Vagina (tissue), 2 donors: ENCODE data around the gene CUL9. TPM values are rescaled to one million over a fixed set of nuclear protein-coding genes. Genes with fewer than 3 reads are reported as not detected.

Experiments used
- DNase-seq, 2 donors: peaks; one replicate each; pipeline ENCODE4 v3.0.0-alpha.2; 2017; ENCODE audit errors: extremely low spot score in 2 of 2
- H3K27ac ChIP-seq: fragments of 200-600 bp; sonication (generic); one replicate; pipeline ENCODE4 v1.5.1; 2019
- H3K27me3 ChIP-seq: fragments of 200-600 bp; sonication (generic); one replicate; pipeline ENCODE4 v1.5.1; 2019
- H3K36me3 ChIP-seq, 2 donors: fragments of 200-600 bp; sonication (generic); one replicate each; pipeline ENCODE4 v1.5.1; 2017 to 2019
- H3K4me1 ChIP-seq: fragments of 200-600 bp; sonication (generic); one replicate; pipeline ENCODE4 v1.5.1; 2019
- H3K4me3 ChIP-seq, 2 donors: fragments of 200-600 bp; sonication (generic); 1 replicate in 1 of 2; 2 replicates in 1 of 2; pipeline ENCODE4 v1.5.1; 2016 to 2019
- H3K9me3 ChIP-seq: fragments of 200-600 bp; sonication (generic); one replicate; pipeline ENCODE4 v1.5.1; 2019
- POLR2A ChIP-seq, 2 donors: fragments of 450-650 bp; IDR thresholded peaks; one replicate each; pipeline ENCODE4 v1.6.1; 2017; ENCODE audit warnings: antibody characterized with exemption in 2 of 2, mild to moderate bottlenecking in 2 of 2, moderate library complexity in 2 of 2
- POLR2AphosphoS5 ChIP-seq, 2 donors: sonication (generic); formaldehyde crosslinking; IDR thresholded peaks; one replicate each; pipeline ENCODE4 v1.9.0; 2017; ENCODE audit warnings: antibody characterized with exemption in 2 of 2, mild to moderate bottlenecking in 2 of 2, low read depth in 1 of 2; ENCODE audit not compliant: insufficient read depth in 1 of 2
- intact Hi-C: fragments of 100-400 bp; cut with DNase I; formaldehyde crosslinking; loops from one replicate; pipeline ENCODE4 v1.15.1; 2023
- total RNA-seq: library from RNA; depleted of rRNA; stranded (reverse); fragments of >200 nt; gene quantifications from one replicate; pipeline ENCODE4 v1.2.3, GENCODE V29; 2016
- TF ChIP-seq, protein P1 (sequence below), 3 experiments: fragments of 450-650 bp in 2 of 3; fragments of 200-600 bp in 1 of 3; sonication (generic) in 1 of 3; IDR thresholded peaks; one replicate each; pipeline ENCODE4 v1.5.1; 2017 to 2019; ENCODE audit warnings: antibody characterized with exemption in 3 of 3, mild to moderate bottlenecking in 2 of 3, moderate library complexity in 2 of 3

Gene CUL9
- total RNA-seq, 1 donor from 2014 or later = 49.1 TPM

DNA sequence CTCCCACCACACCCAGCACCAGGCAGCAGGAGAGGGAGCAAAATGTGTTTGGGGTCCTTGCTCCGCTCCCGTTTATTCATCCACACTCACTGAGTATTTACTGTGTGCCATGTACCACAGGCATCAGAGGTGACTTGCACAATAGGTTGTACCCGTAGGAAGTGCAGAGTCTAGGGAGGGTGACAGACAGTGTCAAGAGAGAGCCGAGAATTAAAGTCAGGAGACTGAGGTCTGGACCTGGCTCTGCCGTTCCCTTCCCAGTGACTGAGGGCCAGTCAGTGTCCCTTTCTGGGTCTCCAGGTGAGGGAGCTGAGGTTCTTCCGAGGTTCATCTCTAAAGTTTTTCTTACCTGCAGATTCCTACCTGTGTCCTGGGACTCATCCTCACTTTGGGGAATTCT, 83.6 kb downstream of the CUL9 start:
- intact Hi-C loops = no loop called here
- H3K9me3 ChIP-seq = no peaks in the 10 kb centered on the region
- no peak for DNase-seq
- TF ChIP-seq, protein P1, sequence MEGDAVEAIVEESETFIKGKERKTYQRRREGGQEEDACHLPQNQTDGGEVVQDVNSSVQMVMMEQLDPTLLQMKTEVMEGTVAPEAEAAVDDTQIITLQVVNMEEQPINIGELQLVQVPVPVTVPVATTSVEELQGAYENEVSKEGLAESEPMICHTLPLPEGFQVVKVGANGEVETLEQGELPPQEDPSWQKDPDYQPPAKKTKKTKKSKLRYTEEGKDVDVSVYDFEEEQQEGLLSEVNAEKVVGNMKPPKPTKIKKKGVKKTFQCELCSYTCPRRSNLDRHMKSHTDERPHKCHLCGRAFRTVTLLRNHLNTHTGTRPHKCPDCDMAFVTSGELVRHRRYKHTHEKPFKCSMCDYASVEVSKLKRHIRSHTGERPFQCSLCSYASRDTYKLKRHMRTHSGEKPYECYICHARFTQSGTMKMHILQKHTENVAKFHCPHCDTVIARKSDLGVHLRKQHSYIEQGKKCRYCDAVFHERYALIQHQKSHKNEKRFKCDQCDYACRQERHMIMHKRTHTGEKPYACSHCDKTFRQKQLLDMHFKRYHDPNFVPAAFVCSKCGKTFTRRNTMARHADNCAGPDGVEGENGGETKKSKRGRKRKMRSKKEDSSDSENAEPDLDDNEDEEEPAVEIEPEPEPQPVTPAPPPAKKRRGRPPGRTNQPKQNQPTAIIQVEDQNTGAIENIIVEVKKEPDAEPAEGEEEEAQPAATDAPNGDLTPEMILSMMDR (IDR thresholded peaks at IDR 0.05) = no peak
- no peak for TF ChIP-seq POLR2A (IDR thresholded peaks at IDR 0.05)
- TF ChIP-seq POLR2AphosphoS5 (IDR thresholded peaks at IDR 0.05; ENCODE audit: insufficient read depth in 1 of 2, low read depth in 1 of 2) = no peak
- no peaks in the 10 kb centered on the region for H3K27me3 ChIP-seq
- peaks cover 14% of the 10 kb centered on the region for H3K4me1 ChIP-seq
- H3K4me3 ChIP-seq = no peak overlapping the region
- H3K36me3 ChIP-seq = no peaks in the 10 kb centered on the region
- H3K27ac ChIP-seq = no peak overlapping the region

DNA sequence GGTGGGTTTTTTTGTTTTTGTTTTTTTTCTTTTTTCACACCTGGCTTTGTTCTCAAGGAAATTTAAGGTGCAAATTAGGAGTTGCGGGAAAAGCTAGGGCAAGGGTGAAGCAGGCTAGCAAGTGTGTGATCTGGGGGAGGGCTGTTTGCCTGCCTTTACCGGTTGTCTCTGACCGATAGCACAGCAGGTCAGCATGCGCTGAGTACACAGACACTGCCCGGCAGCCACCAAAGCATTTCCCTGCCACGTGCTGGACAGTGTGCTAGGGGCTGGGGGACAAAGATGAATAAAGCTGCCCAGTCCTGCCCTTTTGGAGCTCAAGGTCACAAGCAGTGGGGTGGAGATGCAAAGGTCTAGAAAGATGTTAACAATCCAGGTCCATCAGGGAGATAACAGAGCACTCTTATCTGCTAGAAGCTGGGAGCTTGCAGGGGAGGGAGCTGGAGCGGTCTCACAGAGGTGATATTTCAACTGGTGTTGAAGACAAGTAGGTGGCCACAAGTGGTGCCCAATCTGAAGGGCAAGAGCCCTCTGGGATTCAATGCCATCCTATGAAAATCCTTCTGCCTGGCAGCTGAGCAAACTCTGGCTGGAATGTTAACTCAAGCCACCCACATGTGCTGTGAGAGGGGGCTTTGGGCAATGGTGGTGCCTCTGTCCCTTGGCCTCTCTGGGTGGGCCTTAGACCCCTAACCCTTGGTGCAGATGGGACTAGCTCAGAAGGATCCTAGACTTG, 85.8 kb downstream of the CUL9 start:
- no peak overlapping the region for H3K4me3 ChIP-seq
- H3K36me3 ChIP-seq = no peaks in the 10 kb centered on the region
- H3K27ac ChIP-seq = peak overlapping the region; percentile 41
- peaks cover 14% of the 10 kb centered on the region for H3K4me1 ChIP-seq
- no peaks in the 10 kb centered on the region for H3K27me3 ChIP-seq
- no peaks in the 10 kb centered on the region for H3K9me3 ChIP-seq
- no peak for DNase-seq
- no peak for TF ChIP-seq POLR2A (IDR thresholded peaks at IDR 0.05)
- TF ChIP-seq, protein P1 (IDR thresholded peaks at IDR 0.05) = no peak
- no peak for TF ChIP-seq POLR2AphosphoS5 (IDR thresholded peaks at IDR 0.05; ENCODE audit: insufficient read depth in 1 of 2, low read depth in 1 of 2)
- intact Hi-C loops = no loop called here

DNA sequence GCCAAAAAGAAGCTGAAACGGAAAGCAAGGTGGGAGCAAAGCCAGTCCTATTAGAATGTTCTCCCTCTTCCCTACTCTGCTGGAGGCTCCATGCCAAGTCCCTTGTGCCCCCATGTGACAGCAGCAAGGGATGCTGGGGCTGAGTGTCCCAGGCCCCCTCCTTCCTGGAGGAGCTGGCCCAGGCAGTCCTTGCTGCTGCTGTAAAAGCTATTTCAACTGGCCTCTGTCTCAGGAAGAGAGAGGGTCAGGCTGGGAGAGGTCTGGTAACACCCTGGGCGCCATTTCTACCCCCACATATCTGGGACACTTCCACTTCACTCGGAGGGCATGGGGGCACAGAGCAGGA, 86.3 kb downstream of the CUL9 start:
- intact Hi-C loops = no loop called here
- H3K36me3 ChIP-seq = no peaks in the 10 kb centered on the region
- TF ChIP-seq, protein P1 (IDR thresholded peaks at IDR 0.05) = no peak
- TF ChIP-seq POLR2AphosphoS5 (IDR thresholded peaks at IDR 0.05; ENCODE audit: insufficient read depth in 1 of 2, low read depth in 1 of 2) = no peak
- no peak for TF ChIP-seq POLR2A (IDR thresholded peaks at IDR 0.05)

DNA sequence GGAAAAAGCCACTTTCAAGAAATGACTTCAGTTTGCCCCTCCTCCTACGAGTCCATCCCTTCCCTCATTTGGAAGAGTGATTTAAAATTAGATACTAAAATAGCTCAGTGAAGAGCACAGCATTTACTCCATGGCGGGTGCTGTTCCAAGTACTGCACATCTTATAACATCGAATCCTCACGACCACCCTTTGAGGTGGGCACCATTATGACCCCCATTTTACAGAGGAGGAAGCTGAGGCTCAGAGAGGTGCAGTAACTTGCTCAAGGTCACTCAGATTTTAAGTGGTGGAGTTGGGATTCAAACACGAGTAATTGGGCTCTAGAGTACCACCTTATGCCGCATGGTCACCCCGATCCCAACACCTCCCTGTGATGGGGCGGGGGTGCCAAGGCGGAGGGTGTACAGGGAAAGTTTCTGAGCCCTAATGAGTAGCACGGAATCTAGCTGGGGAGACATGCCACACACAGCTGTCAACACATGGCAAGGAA, 86.8 kb downstream of the CUL9 start:
- TF ChIP-seq POLR2A (IDR thresholded peaks at IDR 0.05) (no peak), POLR2AphosphoS5 (IDR thresholded peaks at IDR 0.05; ENCODE audit: insufficient read depth in 1 of 2, low read depth in 1 of 2) (no peak)
- TF ChIP-seq, protein P1 (IDR thresholded peaks at IDR 0.05) = no peak
- intact Hi-C loops = no loop called here
- no peaks in the 10 kb centered on the region for H3K9me3 ChIP-seq
- no peak for DNase-seq
- H3K27ac ChIP-seq = peak overlapping the region; percentile 31
- H3K4me1 ChIP-seq = peaks cover 14% of the 10 kb centered on the region
- no peaks in the 10 kb centered on the region for H3K27me3 ChIP-seq
- peak overlapping the region in 1 of 2 donors; percentile 33 for H3K4me3 ChIP-seq
- H3K36me3 ChIP-seq = no peaks in the 10 kb centered on the region

More for the DNA sequence above, 86.3 kb downstream of the CUL9 start:
- no peak for DNase-seq
- Histone ChIP-seq H3K4me3 (no peak overlapping the region), H3K4me1 (peaks cover 14% of the 10 kb centered on the region), H3K27ac (peak overlapping the region; percentile 41), H3K9me3 (no peaks in the 10 kb centered on the region), H3K27me3 (no peaks in the 10 kb centered on the region)
